A549 (cell line): ENCODE measurements around the gene G6PC2. TPM values are rescaled to one million over a fixed set of nuclear protein-coding genes. Genes with fewer than 3 reads are reported as not detected.

Experiments
- ATAC-seq, 2 experiments: fragments of 200-7000 bp in 1 of 2; fragments of >200 bp in 1 of 2; cut with Nextera tagmentation in 1 of 2; cut with Tn5 transposase in 1 of 2; 3 replicates each; pipeline versions ENCODE4 v1.8.0 to v1.9.1; 2018 to 2020; ENCODE audit warnings: mild to moderate bottlenecking in 1 of 2, moderate library complexity in 1 of 2
- CTCF ChIA-PET: fragments of 300-600 bp; sonication (Branson Sonifier 250); formaldehyde crosslinking; extraction: SDS; loops from one replicate; lab custom pipeline; 2021; ENCODE audit warnings: antibody characterized with exemption, inconsistent platforms; lab: Yijun Ruan, JAX
- POLR2A ChIA-PET: fragments of 350-600 bp; formaldehyde crosslinking; extraction: SDS; loops from one replicate; lab custom pipeline; 2021; ENCODE audit warnings: antibody characterized with exemption, inconsistent platforms; lab: Yijun Ruan, JAX
- DNase-seq, 2 experiments: peaks; one replicate each; pipeline versions ENCODE4 v3.0.0 to v3.0.0-alpha.2; 2011 to 2016; ENCODE audit warnings: low read depth in 1 of 2, low spot score in 1 of 2
- FAIRE-seq: peaks from 2 replicates; lab custom pipeline; 2011; peaks lifted over from hg19 to GRCh38; lab: Jason Lieb, UNC
- H3K27ac ChIP-seq, 2 experiments: fragments of >200 bp; sonication (Bioruptor Twin); formaldehyde crosslinking; 3 replicates each; pipeline ENCODE4 v1.5.1; 2016 to 2017
- H3K4me1 ChIP-seq: fragments of >200 bp; sonication (Bioruptor Twin); formaldehyde crosslinking; 3 replicates; pipeline ENCODE4 v1.6.1; 2016
- H3K4me2 ChIP-seq: fragments of >200 bp; sonication (Bioruptor Twin); formaldehyde crosslinking; 3 replicates; pipeline ENCODE4 v1.6.1; 2016
- H3K4me3 ChIP-seq: fragments of >200 bp; sonication (Bioruptor Twin); formaldehyde crosslinking; 3 replicates; pipeline ENCODE4 v1.5.1; 2016
- H3K9me3 ChIP-seq: fragments of >200 bp; sonication (Bioruptor Twin); formaldehyde crosslinking; 3 replicates; pipeline ENCODE4 v1.6.1; 2016
- BHLHE40 ChIP-seq: IDR thresholded peaks from 2 replicates; pipeline ENCODE4 v1.6.1; 2012; ENCODE audit warnings: low read depth, low read length, inconsistent platforms
- CBX2 ChIP-seq: fragments of 200-600 bp; sonication (generic); IDR thresholded peaks from 2 replicates; pipeline ENCODE4 v1.6.1; 2016; ENCODE audit warnings: low read depth, mild to moderate bottlenecking, borderline replicate concordance
- CEBPB ChIP-seq, 2 experiments: fragments of >200 bp in 1 of 2; sonication (Bioruptor Twin) in 1 of 2; formaldehyde crosslinking in 1 of 2; IDR thresholded peaks; 2 replicates each; pipeline ENCODE4 v1.6.1; 2012 to 2016
- EHMT2 ChIP-seq: fragments of 200-600 bp; sonication (generic); IDR thresholded peaks from 2 replicates; pipeline ENCODE4 v1.6.1; 2016; ENCODE audit warnings: antibody characterized with exemption, low read depth, mild to moderate bottlenecking, moderate library complexity
- EP300 ChIP-seq, 2 experiments: fragments of >200 bp; sonication (Bioruptor Twin); formaldehyde crosslinking; IDR thresholded peaks; 2 replicates in 1 of 2; 3 replicates in 1 of 2; pipeline ENCODE4 v1.6.1; 2016 to 2017
- FOXS1 ChIP-seq: fragments of 250-450 bp; sonication (Bioruptor Pico); IDR thresholded peaks from 2 replicates; pipeline ENCODE4 v1.5.0; 2020; ENCODE audit warnings: mild to moderate bottlenecking, moderate library complexity
- GATA3 ChIP-seq: IDR thresholded peaks from 2 replicates; pipeline ENCODE4 v1.6.1; 2012; ENCODE audit warnings: borderline replicate concordance
- HEYL ChIP-seq: fragments of 250-450 bp; sonication (Bioruptor Pico); IDR thresholded peaks from 2 replicates; pipeline ENCODE4 v1.8.0; 2021; ENCODE audit warnings: mild to moderate bottlenecking, moderate library complexity
- HOXB13 ChIP-seq: fragments of 250-450 bp; sonication (Bioruptor Pico); IDR thresholded peaks from 2 replicates; pipeline ENCODE4 v1.5.0; 2020; ENCODE audit warnings: low read depth, mild to moderate bottlenecking, moderate library complexity
- JUN ChIP-seq, 2 experiments: fragments of >200 bp; sonication (Bioruptor Twin); formaldehyde crosslinking; IDR thresholded peaks; 2 replicates in 1 of 2; 3 replicates in 1 of 2; pipeline ENCODE4 v1.6.1; 2016 to 2017
- KDM5A ChIP-seq: fragments of 200-600 bp; sonication (generic); IDR thresholded peaks from 2 replicates; pipeline ENCODE4 v1.6.1; 2016; ENCODE audit warnings: antibody characterized with exemption, mild to moderate bottlenecking
- NPAS2 ChIP-seq: fragments of 250-450 bp; sonication (Bioruptor Pico); IDR thresholded peaks from 2 replicates; pipeline ENCODE4 v1.8.0; 2022; ENCODE audit warnings: mild to moderate bottlenecking, moderate library complexity, borderline replicate concordance
- NR3C1 ChIP-seq: fragments of >200 bp; sonication (Bioruptor Twin); formaldehyde crosslinking; IDR thresholded peaks from 3 replicates; pipeline ENCODE4 v1.6.1; 2017
- POLR2A ChIP-seq: IDR thresholded peaks from 2 replicates; pipeline ENCODE4 v1.6.1; 2012; ENCODE audit warnings: mild to moderate bottlenecking, low read length
- POLR2AphosphoS2 ChIP-seq: conservative IDR thresholded peaks from 2 replicates; pipeline ENCODE4 v1.6.1; 2012; ENCODE audit warnings: low read length, improper control_type of control experiment, inconsistent platforms
- RAD21 ChIP-seq, 2 experiments: fragments of >200 bp in 1 of 2; sonication (Bioruptor Twin) in 1 of 2; formaldehyde crosslinking in 1 of 2; IDR thresholded peaks in 1 of 2; conservative IDR thresholded peaks in 1 of 2; 2 replicates in 1 of 2; 3 replicates in 1 of 2; pipeline ENCODE4 v1.6.1; 2012 to 2018; ENCODE audit warnings: inconsistent platforms in 1 of 2
- RARB ChIP-seq: fragments of 250-450 bp; sonication (Bioruptor Pico); IDR thresholded peaks from 2 replicates; pipeline ENCODE4 v1.8.0; 2021; ENCODE audit warnings: mild to moderate bottlenecking, moderate library complexity
- RNF2 ChIP-seq: fragments of 200-600 bp; sonication (generic); IDR thresholded peaks from 2 replicates; pipeline ENCODE4 v1.6.1; 2016; ENCODE audit warnings: low read depth, mild to moderate bottlenecking, antibody characterized with exemption, moderate library complexity, borderline replicate concordance
- SMC3 ChIP-seq: fragments of >200 bp; sonication (Bioruptor Twin); formaldehyde crosslinking; IDR thresholded peaks from 3 replicates; pipeline ENCODE4 v1.6.1; 2018; ENCODE audit warnings: inconsistent platforms
- TFCP2L1 ChIP-seq: fragments of 250-450 bp; sonication (Bioruptor Pico); IDR thresholded peaks from 2 replicates; pipeline ENCODE4 v1.5.0; 2021; ENCODE audit warnings: mild to moderate bottlenecking
- ZSCAN20 ChIP-seq: fragments of 250-450 bp; sonication (Bioruptor Pico); IDR thresholded peaks from 2 replicates; pipeline ENCODE4 v1.8.0; 2022; ENCODE audit warnings: mild to moderate bottlenecking, moderate library complexity
- WGBS: methylation state at CpG from one replicate; pipeline ENCODE4 v1.1.6; 2017; ENCODE audit errors: missing lambda C conversion rate; 5-methylcytosine and 5-hydroxymethylcytosine counted together
- polyA plus RNA-seq, 4 experiments: library from polyadenylated mRNA; depleted of rRNA in 3 of 4; stranded (reverse); fragments of >200 nt; fragmentation: RNase III in 1 of 4; extraction: RNeasy Plus Mini Kit Qiagen cat#74134 plus additional on column Dnase treatment in 1 of 4; gene quantifications; 2 replicates in 3 of 4; 3 replicates in 1 of 4; pipeline ENCODE4 v1.2.3, GENCODE V29; 2011 to 2017
- TF ChIP-seq, protein P1 (sequence below): fragments of >200 bp; sonication (Bioruptor Twin); formaldehyde crosslinking; IDR thresholded peaks from 3 replicates; pipeline ENCODE4 v1.6.1; 2016
- TF ChIP-seq, protein P2 (sequence below): fragments of >200 bp; sonication (Bioruptor Twin); formaldehyde crosslinking; IDR thresholded peaks from 3 replicates; pipeline ENCODE4 v1.5.1; 2016
- TF ChIP-seq, protein P3 (sequence below): fragments of 250-450 bp; sonication (Bioruptor Pico); IDR thresholded peaks from 2 replicates; pipeline ENCODE4 v1.5.0; 2021; ENCODE audit warnings: mild to moderate bottlenecking, moderate library complexity, borderline replicate concordance
- TF ChIP-seq, protein P4 (sequence below): IDR thresholded peaks from 2 replicates; pipeline ENCODE4 v1.6.1; 2012

The G6PC2 gene
- polyA plus RNA-seq, 2 of the 4 experiments (the other 2 are of a cell fraction): not detected

DNA sequence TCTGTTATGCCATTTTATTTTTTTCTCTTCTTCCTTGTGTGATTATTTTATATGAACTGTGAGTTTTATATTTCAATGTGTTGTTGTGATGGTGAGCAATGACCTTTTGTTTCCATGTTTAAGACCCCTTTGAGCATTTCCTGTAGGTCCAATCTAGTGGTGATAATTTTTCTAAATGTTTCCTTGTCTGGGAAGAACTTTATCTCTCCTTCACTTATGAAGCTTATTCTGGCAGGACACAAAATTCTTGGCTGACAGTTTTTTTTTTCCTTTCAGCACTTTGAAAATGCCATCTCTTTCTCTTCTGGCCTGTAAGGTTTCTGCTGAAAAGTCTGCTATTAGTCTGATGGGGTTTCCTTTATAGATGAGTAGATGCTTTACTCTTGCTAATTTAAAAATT, 53.2 kb downstream of the G6PC2 start:
- Histone ChIP-seq H3K27ac (no peak overlapping the region), H3K4me1 (no peaks in the 10 kb centered on the region), H3K9me3 (peaks cover 7% of the 10 kb centered on the region), H3K4me3 (no peak overlapping the region), H3K4me2 (no peak overlapping the region)
- no peak for ATAC-seq
- TF ChIP-seq NPAS2 (CRISPR knock-in tag) (no peak), POLR2AphosphoS2 (no peak), TFCP2L1 (CRISPR knock-in tag) (no peak), SMC3 (no peak), RNF2 (no peak), CEBPB (IDR thresholded peaks at IDR 0.05) (no peak)
- TF ChIP-seq, protein P1, sequence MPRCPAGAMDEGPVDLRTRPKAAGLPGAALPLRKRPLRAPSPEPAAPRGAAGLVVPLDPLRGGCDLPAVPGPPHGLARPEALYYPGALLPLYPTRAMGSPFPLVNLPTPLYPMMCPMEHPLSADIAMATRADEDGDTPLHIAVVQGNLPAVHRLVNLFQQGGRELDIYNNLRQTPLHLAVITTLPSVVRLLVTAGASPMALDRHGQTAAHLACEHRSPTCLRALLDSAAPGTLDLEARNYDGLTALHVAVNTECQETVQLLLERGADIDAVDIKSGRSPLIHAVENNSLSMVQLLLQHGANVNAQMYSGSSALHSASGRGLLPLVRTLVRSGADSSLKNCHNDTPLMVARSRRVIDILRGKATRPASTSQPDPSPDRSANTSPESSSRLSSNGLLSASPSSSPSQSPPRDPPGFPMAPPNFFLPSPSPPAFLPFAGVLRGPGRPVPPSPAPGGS: no peak
- ChIA-PET POLR2A (no interaction called here), CTCF (interaction anchor here (1.1 kb wide), 1 partner anchor 8 kb away, joined by 3 read pairs; no protein-coding TSS in a partner anchor)
- DNase-seq: no peak
- no peak for FAIRE-seq

DNA sequence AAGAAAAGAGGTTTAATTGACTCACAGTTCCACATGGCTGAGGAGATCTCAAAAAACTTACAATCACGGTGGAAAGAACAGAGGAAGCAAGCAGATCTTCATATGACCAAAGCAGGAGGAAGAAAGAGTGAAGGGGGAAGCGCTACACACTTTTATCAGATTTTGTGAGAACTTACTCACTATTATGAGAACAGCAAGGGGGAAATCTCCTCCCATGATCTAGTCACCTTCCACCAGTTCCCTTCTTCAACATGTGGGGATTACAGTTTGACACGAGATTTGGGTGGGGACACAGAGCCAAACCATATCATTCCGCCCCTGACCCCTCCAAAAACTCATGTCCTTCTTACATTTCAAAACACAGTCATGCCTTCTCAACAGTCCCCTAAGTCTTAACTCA, 54.2 kb downstream of the G6PC2 start:
- no peak overlapping the region for H3K4me3 ChIP-seq
- 9% methylated on average over 4 of the region's 4 CpGs for WGBS
- DNase-seq (no peak), ATAC-seq (no peak), FAIRE-seq (no peak)
- peaks cover 7% of the 10 kb centered on the region for H3K9me3 ChIP-seq
- H3K27ac ChIP-seq: no peak overlapping the region
- ChIA-PET CTCF (interaction anchor here (1.5 kb wide), 1 partner anchor 19 kb away, joined by 3 read pairs; no protein-coding TSS in a partner anchor), POLR2A (no interaction called here)
- H3K4me2 ChIP-seq: no peak overlapping the region
- TF ChIP-seq POLR2A: no peak
- TF ChIP-seq HOXB13 (CRISPR knock-in tag): no peak
- no peak for TF ChIP-seq ZSCAN20 (CRISPR knock-in tag)
- TF ChIP-seq EHMT2: no peak
- TF ChIP-seq BHLHE40: no peak
- TF ChIP-seq KDM5A: no peak
- TF ChIP-seq CBX2: no peak
- TF ChIP-seq, protein P1: no peak
- TF ChIP-seq RAD21 (conservative IDR thresholded peaks at IDR 0.05 in 1 of 2, IDR thresholded peaks at IDR 0.05 in 1 of 2): no peak
- TF ChIP-seq FOXS1: no peak
- no peak for TF ChIP-seq TFCP2L1 (CRISPR knock-in tag)
- TF ChIP-seq GATA3: no peak
- no peak for TF ChIP-seq NPAS2 (CRISPR knock-in tag)
- TF ChIP-seq CEBPB (IDR thresholded peaks at IDR 0.05): no peak
- TF ChIP-seq HEYL (CRISPR knock-in tag): no peak
- H3K4me1 ChIP-seq: no peaks in the 10 kb centered on the region

DNA sequence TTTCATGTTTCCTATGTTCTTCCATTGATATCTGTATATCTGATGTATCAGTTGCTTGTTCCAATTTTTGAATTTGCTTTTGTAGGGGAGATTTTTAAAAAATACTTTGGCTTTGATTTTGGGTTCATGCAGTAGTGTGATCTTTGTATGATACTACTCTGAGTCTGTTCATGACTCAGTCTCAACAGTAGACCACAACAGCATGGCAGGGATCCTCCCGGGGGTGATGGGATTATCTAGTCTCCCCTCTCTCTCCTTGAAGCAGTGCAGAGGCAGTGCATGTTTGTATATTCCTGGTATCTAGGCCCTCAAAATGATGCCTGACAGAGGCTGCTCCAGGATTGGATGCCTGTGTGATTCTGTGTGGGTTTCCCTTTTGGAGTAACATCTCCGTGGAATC, 55.3 kb downstream of the G6PC2 start:
- H3K9me3 ChIP-seq: peaks cover 7% of the 10 kb centered on the region
- no peak overlapping the region for H3K4me3 ChIP-seq
- TF ChIP-seq JUN (IDR thresholded peaks at IDR 0.05): no peak
- no peak for TF ChIP-seq HEYL (CRISPR knock-in tag)
- TF ChIP-seq, protein P2, sequence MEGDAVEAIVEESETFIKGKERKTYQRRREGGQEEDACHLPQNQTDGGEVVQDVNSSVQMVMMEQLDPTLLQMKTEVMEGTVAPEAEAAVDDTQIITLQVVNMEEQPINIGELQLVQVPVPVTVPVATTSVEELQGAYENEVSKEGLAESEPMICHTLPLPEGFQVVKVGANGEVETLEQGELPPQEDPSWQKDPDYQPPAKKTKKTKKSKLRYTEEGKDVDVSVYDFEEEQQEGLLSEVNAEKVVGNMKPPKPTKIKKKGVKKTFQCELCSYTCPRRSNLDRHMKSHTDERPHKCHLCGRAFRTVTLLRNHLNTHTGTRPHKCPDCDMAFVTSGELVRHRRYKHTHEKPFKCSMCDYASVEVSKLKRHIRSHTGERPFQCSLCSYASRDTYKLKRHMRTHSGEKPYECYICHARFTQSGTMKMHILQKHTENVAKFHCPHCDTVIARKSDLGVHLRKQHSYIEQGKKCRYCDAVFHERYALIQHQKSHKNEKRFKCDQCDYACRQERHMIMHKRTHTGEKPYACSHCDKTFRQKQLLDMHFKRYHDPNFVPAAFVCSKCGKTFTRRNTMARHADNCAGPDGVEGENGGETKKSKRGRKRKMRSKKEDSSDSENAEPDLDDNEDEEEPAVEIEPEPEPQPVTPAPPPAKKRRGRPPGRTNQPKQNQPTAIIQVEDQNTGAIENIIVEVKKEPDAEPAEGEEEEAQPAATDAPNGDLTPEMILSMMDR: no peak
- TF ChIP-seq, protein P3, sequence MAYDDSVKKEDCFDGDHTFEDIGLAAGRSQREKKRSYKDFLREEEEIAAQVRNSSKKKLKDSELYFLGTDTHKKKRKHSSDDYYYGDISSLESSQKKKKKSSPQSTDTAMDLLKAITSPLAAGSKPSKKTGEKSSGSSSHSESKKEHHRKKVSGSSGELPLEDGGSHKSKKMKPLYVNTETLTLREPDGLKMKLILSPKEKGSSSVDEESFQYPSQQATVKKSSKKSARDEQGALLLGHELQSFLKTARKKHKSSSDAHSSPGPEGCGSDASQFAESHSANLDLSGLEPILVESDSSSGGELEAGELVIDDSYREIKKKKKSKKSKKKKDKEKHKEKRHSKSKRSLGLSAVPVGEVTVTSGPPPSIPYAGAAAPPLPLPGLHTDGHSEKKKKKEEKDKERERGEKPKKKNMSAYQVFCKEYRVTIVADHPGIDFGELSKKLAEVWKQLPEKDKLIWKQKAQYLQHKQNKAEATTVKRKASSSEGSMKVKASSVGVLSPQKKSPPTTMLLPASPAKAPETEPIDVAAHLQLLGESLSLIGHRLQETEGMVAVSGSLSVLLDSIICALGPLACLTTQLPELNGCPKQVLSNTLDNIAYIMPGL: no peak
- TF ChIP-seq, protein P1: no peak
- no peak for TF ChIP-seq NR3C1
- no peak for TF ChIP-seq CBX2
- no peak for TF ChIP-seq RARB (CRISPR knock-in tag)
- no peak for TF ChIP-seq EP300 (IDR thresholded peaks at IDR 0.05)
- TF ChIP-seq EHMT2: no peak
- no peak for TF ChIP-seq SMC3
- TF ChIP-seq TFCP2L1 (CRISPR knock-in tag): no peak
- TF ChIP-seq, protein P4, sequence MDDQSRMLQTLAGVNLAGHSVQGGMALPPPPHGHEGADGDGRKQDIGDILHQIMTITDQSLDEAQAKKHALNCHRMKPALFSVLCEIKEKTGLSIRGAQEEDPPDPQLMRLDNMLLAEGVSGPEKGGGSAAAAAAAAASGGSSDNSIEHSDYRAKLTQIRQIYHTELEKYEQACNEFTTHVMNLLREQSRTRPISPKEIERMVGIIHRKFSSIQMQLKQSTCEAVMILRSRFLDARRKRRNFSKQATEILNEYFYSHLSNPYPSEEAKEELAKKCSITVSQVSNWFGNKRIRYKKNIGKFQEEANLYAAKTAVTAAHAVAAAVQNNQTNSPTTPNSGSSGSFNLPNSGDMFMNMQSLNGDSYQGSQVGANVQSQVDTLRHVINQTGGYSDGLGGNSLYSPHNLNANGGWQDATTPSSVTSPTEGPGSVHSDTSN: no peak
- TF ChIP-seq POLR2AphosphoS2: no peak
- no peak for DNase-seq
- CTCF ChIA-PET: interaction anchor here (1.5 to 4.1 kb wide), 2 partner anchors 21 to 176 kb away, joined by 3 to 12 read pairs; no protein-coding TSS in a partner anchor
- no peak overlapping the region for H3K27ac ChIP-seq
- H3K4me1 ChIP-seq: no peaks in the 10 kb centered on the region
- no peak overlapping the region for H3K4me2 ChIP-seq
- ATAC-seq: no peak
- WGBS: 19% methylated on average over 2 of the region's 2 CpGs
- FAIRE-seq: no peak
- POLR2A ChIA-PET: no interaction called here
